Fibroblast of lung (primary cell): ENCODE data around the gene LRRC10.

ENCODE experiments used
- CTCF ChIP-seq, 2 donors: IDR thresholded peaks in 1 of 2; conservative IDR thresholded peaks in 1 of 2; 1 replicate in 1 of 2; 2 replicates in 1 of 2; pipeline ENCODE4 v1.5.1; 2011 to 2012; ENCODE audit warnings: low read length in 2 of 2, control low read depth in 1 of 2, inconsistent platforms in 1 of 2, low read depth in 1 of 2, mild to moderate bottlenecking in 1 of 2
- EZH2 ChIP-seq: IDR thresholded peaks from 2 replicates; pipeline ENCODE4 v1.5.1; 2012; ENCODE audit warnings: low read length, control low read depth, mild to moderate bottlenecking; ENCODE audit errors: missing control alignments

GRCh38 chr12:69621551-69621950 is 10.8 kb upstream of the LRRC10 start:
- TF ChIP-seq CTCF (conservative IDR thresholded peaks at IDR 0.05 in 1 of 2, IDR thresholded peaks at IDR 0.05 in 1 of 2; ENCODE audit: low read depth in 1 of 2, low read length in 2 of 2) (no peak), EZH2 (no peak)
